Measurements from ENCODE around the gene ZFC3H1. TPM values are rescaled to one million over a fixed set of nuclear protein-coding genes. Genes with fewer than 3 reads are reported as not detected.

ZFC3H1 gene
- total RNA-seq, 2 experiments from 2014 or later = 31.1 to 66.8 TPM

DNA sequence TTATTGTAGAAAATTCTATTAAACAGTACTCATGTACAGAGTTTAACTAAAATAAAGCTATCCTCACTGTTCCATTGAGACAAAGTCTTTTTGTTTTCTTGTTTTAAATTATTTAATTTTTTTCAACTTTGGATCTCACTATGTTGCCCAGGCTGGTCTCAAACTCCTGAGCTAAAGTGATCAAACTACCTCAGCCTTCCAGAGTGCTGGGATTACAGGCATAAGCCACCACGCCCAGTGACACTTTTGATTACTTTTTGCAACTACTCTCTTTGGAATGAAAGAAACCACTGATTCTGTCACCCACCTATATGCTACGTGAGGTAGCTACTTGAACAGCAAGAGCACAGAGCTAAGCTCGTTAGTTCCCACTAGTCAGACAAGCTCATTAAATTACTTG is 17.1 kb downstream of the ZFC3H1 start:
- no TSS peak for BruUV-seq (replicated peaks)
- POLR2A ChIA-PET = interaction anchor here (0.5 to 2.3 kb wide), 8 partner anchors 10 to 103 kb away, joined by 3 to 9 read pairs (median 4); partner anchors contain the start of gene ZFC3H1

GRCh38 chr12:71645268-71645667 is 18.4 kb downstream of the ZFC3H1 start:
- peaks cover 45% of the 10 kb centered on the region; the same call in 1 of the 2 replicates for H3K79me2 ChIP-seq (ENCODE audit: insufficient read depth, low read depth, low read length)

More for the DNA sequence above, 17.1 kb downstream of the ZFC3H1 start:
- no peak overlapping the region for H2AFZ ChIP-seq (ENCODE audit: low read length)
- H3K9me3 ChIP-seq (ENCODE audit: low read length) = no peaks in the 10 kb centered on the region
- peaks cover 95% of the 10 kb centered on the region for H3K36me3 ChIP-seq (ENCODE audit: insufficient read depth, low read length)
- TF ChIP-seq EZH2phosphoT487 (IDR thresholded peaks at IDR 0.05; ENCODE audit: borderline replicate concordance, low read depth, low read length) = no peak
- TF ChIP-seq, protein P1, sequence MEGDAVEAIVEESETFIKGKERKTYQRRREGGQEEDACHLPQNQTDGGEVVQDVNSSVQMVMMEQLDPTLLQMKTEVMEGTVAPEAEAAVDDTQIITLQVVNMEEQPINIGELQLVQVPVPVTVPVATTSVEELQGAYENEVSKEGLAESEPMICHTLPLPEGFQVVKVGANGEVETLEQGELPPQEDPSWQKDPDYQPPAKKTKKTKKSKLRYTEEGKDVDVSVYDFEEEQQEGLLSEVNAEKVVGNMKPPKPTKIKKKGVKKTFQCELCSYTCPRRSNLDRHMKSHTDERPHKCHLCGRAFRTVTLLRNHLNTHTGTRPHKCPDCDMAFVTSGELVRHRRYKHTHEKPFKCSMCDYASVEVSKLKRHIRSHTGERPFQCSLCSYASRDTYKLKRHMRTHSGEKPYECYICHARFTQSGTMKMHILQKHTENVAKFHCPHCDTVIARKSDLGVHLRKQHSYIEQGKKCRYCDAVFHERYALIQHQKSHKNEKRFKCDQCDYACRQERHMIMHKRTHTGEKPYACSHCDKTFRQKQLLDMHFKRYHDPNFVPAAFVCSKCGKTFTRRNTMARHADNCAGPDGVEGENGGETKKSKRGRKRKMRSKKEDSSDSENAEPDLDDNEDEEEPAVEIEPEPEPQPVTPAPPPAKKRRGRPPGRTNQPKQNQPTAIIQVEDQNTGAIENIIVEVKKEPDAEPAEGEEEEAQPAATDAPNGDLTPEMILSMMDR (conservative IDR thresholded peaks at IDR 0.05; ENCODE audit: low read length) = no peak
- no peaks in the 10 kb centered on the region for H3K4me1 ChIP-seq (ENCODE audit: insufficient read depth, low read length, poor library complexity, severe bottlenecking)
- H3K79me2 ChIP-seq (ENCODE audit: insufficient read depth, low read depth, low read length) = peaks cover 51% of the 10 kb centered on the region; the same call in 1 of the 2 replicates
- no peak overlapping the region for H3K4me3 ChIP-seq (ENCODE audit: low read depth, low read length, poor library complexity, severe bottlenecking)
- no peak overlapping the region for H3K27ac ChIP-seq (ENCODE audit: low read depth, low read length, poor library complexity, severe bottlenecking)
- intact Hi-C loops (cut with micrococcal nuclease; ENCODE audit: unreplicated experiment) = no loop called here
- H4K20me1 ChIP-seq (ENCODE audit: insufficient read depth, low read length) = no peaks in the 10 kb centered on the region
- H3K9me2 ChIP-seq (ENCODE audit: insufficient read depth, low read length) = no peaks in the 10 kb centered on the region
- no peak for DNase-seq (ENCODE audit: low spot score)
- no peak overlapping the region for H3K4me2 ChIP-seq (ENCODE audit: low read length)
- CTCF ChIA-PET (ENCODE audit: unreplicated experiment) = interaction anchor here (1.0 kb wide), 1 partner anchor 10 kb away, joined by 3 read pairs; no protein-coding TSS in a partner anchor

GRCh38 chr12:71642264-71642663 is 21.4 kb downstream of the ZFC3H1 start:
- Histone ChIP-seq H3K4me1 (ENCODE audit: insufficient read depth, low read length, poor library complexity, severe bottlenecking) (no peaks in the 10 kb centered on the region), H3K9me3 (ENCODE audit: low read length) (no peaks in the 10 kb centered on the region), H2AFZ (ENCODE audit: low read length) (no peak overlapping the region), H3K4me2 (ENCODE audit: low read length) (no peak overlapping the region), H3K36me3 (ENCODE audit: insufficient read depth, low read length) (peaks cover 97% of the 10 kb centered on the region), H3K4me3 (ENCODE audit: low read depth, low read length, poor library complexity, severe bottlenecking) (no peak overlapping the region), H3K9me2 (ENCODE audit: insufficient read depth, low read length) (no peaks in the 10 kb centered on the region), H4K20me1 (ENCODE audit: insufficient read depth, low read length) (no peaks in the 10 kb centered on the region), H3K79me2 (ENCODE audit: insufficient read depth, low read depth, low read length) (peaks cover 20% of the 10 kb centered on the region; the same call in 1 of the 2 replicates), H3K27ac (ENCODE audit: low read depth, low read length, poor library complexity, severe bottlenecking) (no peak overlapping the region)
- DNase-seq (ENCODE audit: low spot score) = no peak
- TF ChIP-seq, protein P1 (conservative IDR thresholded peaks at IDR 0.05; ENCODE audit: low read length) = no peak
- no peak for TF ChIP-seq EZH2phosphoT487 (IDR thresholded peaks at IDR 0.05; ENCODE audit: borderline replicate concordance, low read depth, low read length)
- POLR2A ChIA-PET = interaction anchor here (0.6 to 0.8 kb wide), 3 partner anchors 17 to 1766 kb away, joined by 3 to 5 read pairs (median 4); no protein-coding TSS in a partner anchor
- BruUV-seq (replicated peaks) = no TSS peak
- intact Hi-C loops (cut with micrococcal nuclease; ENCODE audit: unreplicated experiment) = no loop called here
- CTCF ChIA-PET (ENCODE audit: unreplicated experiment) = no interaction called here

More at GRCh38 chr12:71645268-71645667, 18.4 kb downstream of the ZFC3H1 start:
- Histone ChIP-seq H3K27ac (ENCODE audit: low read depth, low read length, poor library complexity, severe bottlenecking) (no peak overlapping the region), H3K4me3 (ENCODE audit: low read depth, low read length, poor library complexity, severe bottlenecking) (no peak overlapping the region), H2AFZ (ENCODE audit: low read length) (no peak overlapping the region), H3K9me2 (ENCODE audit: insufficient read depth, low read length) (no peaks in the 10 kb centered on the region), H3K4me2 (ENCODE audit: low read length) (no peak overlapping the region), H3K9me3 (ENCODE audit: low read length) (no peaks in the 10 kb centered on the region), H3K4me1 (ENCODE audit: insufficient read depth, low read length, poor library complexity, severe bottlenecking) (no peaks in the 10 kb centered on the region), H3K36me3 (ENCODE audit: insufficient read depth, low read length) (peaks cover 94% of the 10 kb centered on the region), H4K20me1 (ENCODE audit: insufficient read depth, low read length) (no peaks in the 10 kb centered on the region)
- intact Hi-C loops (cut with micrococcal nuclease; ENCODE audit: unreplicated experiment) = no loop called here
- POLR2A ChIA-PET = interaction anchor here (0.6 to 2.3 kb wide), 8 partner anchors 8 to 1290 kb away, joined by 3 to 9 read pairs (median 3); partner anchors contain the start of gene ZFC3H1
- CTCF ChIA-PET (ENCODE audit: unreplicated experiment) = no interaction called here
- TF ChIP-seq EZH2phosphoT487 (IDR thresholded peaks at IDR 0.05; ENCODE audit: borderline replicate concordance, low read depth, low read length) = no peak
- TF ChIP-seq, protein P1 (conservative IDR thresholded peaks at IDR 0.05; ENCODE audit: low read length) = no peak
- no TSS peak for BruUV-seq (replicated peaks)
- no peak for DNase-seq (ENCODE audit: low spot score)

Measured in OCI-LY7 (cell line).